ENCODE measurements around the gene CFAP65. TPM values are rescaled to one million over a fixed set of nuclear protein-coding genes. Genes with fewer than 3 reads are reported as not detected.

The CFAP65 gene
- total and polyA plus RNA-seq, 2 donors: 0.05 to 0.27 TPM

DNA sequence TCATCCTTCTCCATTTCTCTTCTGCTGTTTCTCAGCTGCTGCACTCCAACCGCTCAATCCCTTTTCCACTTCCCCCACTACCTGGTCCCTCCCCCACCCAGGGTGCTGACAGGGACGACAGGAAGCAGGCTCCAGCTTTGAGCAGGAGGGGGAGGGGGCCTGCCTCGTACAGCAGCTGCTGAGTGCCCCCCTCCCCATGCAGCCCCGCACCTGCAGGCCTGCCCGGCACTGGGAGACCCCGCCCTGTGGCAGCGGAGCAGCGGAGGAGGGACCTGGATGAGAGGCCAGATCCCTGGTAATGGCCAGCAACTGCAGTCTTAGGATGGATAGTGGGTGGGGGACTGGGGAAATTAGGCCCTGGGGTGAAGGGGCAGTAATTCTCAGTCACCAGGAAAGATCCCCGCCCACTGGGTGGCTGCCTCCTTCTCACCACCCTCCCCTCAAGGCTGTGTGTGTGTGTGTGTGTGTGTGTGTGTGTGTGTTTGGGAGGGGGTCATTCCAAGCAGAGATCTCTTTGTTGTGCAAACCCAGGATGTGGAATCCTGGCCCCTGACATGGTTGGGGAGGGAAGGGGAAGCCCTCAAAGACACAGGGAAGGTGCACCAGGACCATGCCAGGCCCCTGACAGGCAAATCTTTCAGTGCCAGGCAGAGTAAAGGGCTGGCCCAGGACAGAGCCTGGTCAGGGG, 41.3 kb downstream of the CFAP65 start:
- Histone ChIP-seq H3K36me3 (ENCODE audit: control insufficient read depth in 2 of 2, insufficient read depth in 2 of 2, low read length in 1 of 2) (no peaks in the 10 kb centered on the region), H3K27ac (ENCODE audit: low read depth in 1 of 2, low read length in 1 of 2) (no peak overlapping the region), H3K4me3 (ENCODE audit: low read length in 2 of 2) (no peak overlapping the region), H3K27me3 (ENCODE audit: control insufficient read depth in 2 of 2, insufficient read depth in 1 of 2, low read length in 1 of 2) (peaks cover 77 to 97% of the 10 kb centered on the region in 2 donors), H3K4me1 (ENCODE audit: control insufficient read depth in 2 of 2, insufficient read depth in 2 of 2, low read length in 2 of 2) (peaks cover 13 to 18% of the 10 kb centered on the region in 2 donors), H3K9me3 (ENCODE audit: control insufficient read depth in 2 of 2, insufficient read depth in 1 of 2, low read length in 1 of 2) (peaks cover 0 to under 1% of the 10 kb centered on the region in 2 donors)
- 14% methylated on average over 9 of the region's 9 CpGs for WGBS
- DNase-seq (ENCODE audit: low read depth in 6 of 9, low spot score in 9 of 9): peak in 3 of 9 donors; percentile 6 to 36 (median 21)

DNA sequence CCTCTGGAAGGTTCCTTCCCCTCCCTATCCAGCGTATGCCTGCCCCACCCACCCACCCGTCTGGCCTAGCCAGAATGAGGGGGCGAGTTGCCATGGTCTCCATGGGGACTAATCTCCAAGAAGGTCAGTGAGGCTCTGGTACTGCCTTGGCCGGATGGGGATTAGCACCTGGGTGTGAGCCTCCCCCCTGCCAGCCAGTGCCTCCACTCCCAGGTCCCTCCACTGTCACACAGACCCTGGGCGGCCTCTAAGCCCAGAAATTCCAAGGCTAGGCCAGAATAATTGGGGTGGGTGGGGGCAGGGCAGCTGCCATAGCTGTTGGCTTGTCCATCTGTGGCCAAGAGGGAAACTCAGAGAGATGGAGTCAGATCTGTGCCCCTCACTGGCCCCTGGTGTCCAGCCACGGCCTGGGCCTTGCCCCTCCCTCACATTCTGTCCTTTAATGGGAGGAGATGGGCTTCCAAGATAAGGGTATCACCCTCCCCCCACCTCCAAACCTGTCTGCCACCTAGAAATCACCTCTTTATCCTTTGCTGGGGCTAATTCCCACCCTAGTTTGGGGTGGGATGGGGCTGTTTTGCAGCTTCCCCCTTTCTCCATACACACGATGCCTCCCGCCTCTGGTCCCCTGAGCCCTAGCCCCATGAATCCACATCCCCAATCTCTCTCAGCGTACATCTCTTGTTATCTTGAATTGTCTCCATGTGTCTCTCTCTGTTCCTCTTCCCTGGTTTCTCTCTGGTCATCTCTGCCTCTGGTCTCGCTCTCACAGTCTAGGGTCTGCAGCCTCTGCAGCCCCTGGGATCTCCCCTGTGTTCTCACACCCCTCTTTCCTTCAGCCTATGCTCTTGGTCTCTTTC, 42.1 kb downstream of the CFAP65 start:
- H3K4me3 ChIP-seq (ENCODE audit: low read length in 2 of 2): no peak overlapping the region
- H3K36me3 ChIP-seq (ENCODE audit: control insufficient read depth in 2 of 2, insufficient read depth in 2 of 2, low read length in 1 of 2): no peaks in the 10 kb centered on the region
- no peak overlapping the region for H3K27ac ChIP-seq (ENCODE audit: low read depth in 1 of 2, low read length in 1 of 2)
- peaks cover 13 to 18% of the 10 kb centered on the region in 2 donors for H3K4me1 ChIP-seq (ENCODE audit: control insufficient read depth in 2 of 2, insufficient read depth in 2 of 2, low read length in 2 of 2)
- H3K27me3 ChIP-seq (ENCODE audit: control insufficient read depth in 2 of 2, insufficient read depth in 1 of 2, low read length in 1 of 2): peaks cover 81 to 99% of the 10 kb centered on the region in 2 donors
- 63% methylated on average over 10 of the region's 10 CpGs for WGBS
- DNase-seq (ENCODE audit: low read depth in 6 of 9, low spot score in 9 of 9): no peak
- peaks cover 0 to 3% of the 10 kb centered on the region in 2 donors for H3K9me3 ChIP-seq (ENCODE audit: control insufficient read depth in 2 of 2, insufficient read depth in 1 of 2, low read length in 1 of 2)

DNA sequence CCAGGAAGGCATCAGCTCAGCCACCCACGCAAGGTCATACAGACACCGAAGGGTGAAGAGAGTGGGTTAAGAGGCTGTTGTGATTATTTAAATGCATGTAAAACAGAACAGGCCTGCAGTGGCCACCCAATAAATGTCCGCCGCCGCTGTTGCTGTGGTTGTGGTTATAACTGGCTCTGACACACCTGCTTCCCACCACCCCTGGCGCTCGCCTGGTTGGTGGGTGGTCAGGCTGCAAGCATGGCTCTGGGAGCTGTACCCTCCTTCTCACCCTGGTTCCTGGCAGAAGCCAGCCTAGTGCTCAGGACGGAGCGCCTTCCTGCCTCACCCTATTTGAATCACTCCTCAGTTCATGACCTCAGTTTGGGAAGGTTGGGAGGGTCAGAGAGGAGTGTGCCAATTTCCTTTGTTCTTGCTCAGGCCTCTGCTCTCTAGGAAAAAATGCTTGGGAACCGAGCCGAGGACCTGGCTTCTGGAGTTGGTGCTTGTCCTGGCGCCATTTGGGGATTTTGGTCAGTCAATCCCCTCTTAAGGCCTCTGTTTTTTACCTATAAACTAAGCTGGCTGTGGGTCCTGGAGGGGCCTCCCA, 42.8 kb downstream of the CFAP65 start:
- Histone ChIP-seq H3K9me3 (ENCODE audit: control insufficient read depth in 2 of 2, insufficient read depth in 1 of 2, low read length in 1 of 2) (peaks cover 0 to 3% of the 10 kb centered on the region in 2 donors), H3K4me1 (ENCODE audit: control insufficient read depth in 2 of 2, insufficient read depth in 2 of 2, low read length in 2 of 2) (peaks cover 13 to 20% of the 10 kb centered on the region in 2 donors), H3K27ac (ENCODE audit: low read depth in 1 of 2, low read length in 1 of 2) (no peak overlapping the region), H3K27me3 (ENCODE audit: control insufficient read depth in 2 of 2, insufficient read depth in 1 of 2, low read length in 1 of 2) (peaks cover 82 to 99% of the 10 kb centered on the region in 2 donors), H3K36me3 (ENCODE audit: control insufficient read depth in 2 of 2, insufficient read depth in 2 of 2, low read length in 1 of 2) (no peaks in the 10 kb centered on the region), H3K4me3 (ENCODE audit: low read length in 2 of 2) (no peak overlapping the region)
- no peak for DNase-seq (ENCODE audit: low read depth in 6 of 9, low spot score in 9 of 9)
- WGBS: 42% methylated on average over 12 of the region's 12 CpGs

DNA sequence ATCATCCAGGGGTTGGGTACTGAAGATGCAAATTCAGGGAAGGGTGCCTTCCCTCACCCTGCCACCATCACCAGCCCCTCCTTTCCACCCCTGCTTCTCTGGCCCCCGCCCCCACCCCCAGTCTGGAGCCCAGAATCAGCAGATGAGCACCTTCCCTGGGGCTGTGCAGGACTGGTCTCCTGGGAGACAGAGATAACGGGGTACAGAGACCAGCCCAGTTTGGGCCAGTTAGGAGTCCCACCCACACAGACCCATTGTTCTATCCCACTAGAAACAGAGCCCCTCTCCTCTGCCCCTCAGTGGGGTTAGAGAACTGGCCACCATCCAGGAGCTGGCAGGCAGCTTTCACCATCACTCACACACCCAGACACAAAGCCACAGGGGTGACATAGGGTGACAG, 43.6 kb downstream of the CFAP65 start:
- H3K27me3 ChIP-seq (ENCODE audit: control insufficient read depth in 2 of 2, insufficient read depth in 1 of 2, low read length in 1 of 2): peaks cover 82 to 99% of the 10 kb centered on the region in 2 donors
- WGBS: 57% methylated on average over 2 of the region's 2 CpGs
- DNase-seq (ENCODE audit: low read depth in 6 of 9, low spot score in 9 of 9): no peak
- peaks cover 13 to 20% of the 10 kb centered on the region in 2 donors for H3K4me1 ChIP-seq (ENCODE audit: control insufficient read depth in 2 of 2, insufficient read depth in 2 of 2, low read length in 2 of 2)
- H3K27ac ChIP-seq (ENCODE audit: low read depth in 1 of 2, low read length in 1 of 2): no peak overlapping the region
- peaks cover 0 to 3% of the 10 kb centered on the region in 2 donors for H3K9me3 ChIP-seq (ENCODE audit: control insufficient read depth in 2 of 2, insufficient read depth in 1 of 2, low read length in 1 of 2)
- H3K36me3 ChIP-seq (ENCODE audit: control insufficient read depth in 2 of 2, insufficient read depth in 2 of 2, low read length in 1 of 2): no peaks in the 10 kb centered on the region
- H3K4me3 ChIP-seq (ENCODE audit: low read length in 2 of 2): no peak overlapping the region

DNA sequence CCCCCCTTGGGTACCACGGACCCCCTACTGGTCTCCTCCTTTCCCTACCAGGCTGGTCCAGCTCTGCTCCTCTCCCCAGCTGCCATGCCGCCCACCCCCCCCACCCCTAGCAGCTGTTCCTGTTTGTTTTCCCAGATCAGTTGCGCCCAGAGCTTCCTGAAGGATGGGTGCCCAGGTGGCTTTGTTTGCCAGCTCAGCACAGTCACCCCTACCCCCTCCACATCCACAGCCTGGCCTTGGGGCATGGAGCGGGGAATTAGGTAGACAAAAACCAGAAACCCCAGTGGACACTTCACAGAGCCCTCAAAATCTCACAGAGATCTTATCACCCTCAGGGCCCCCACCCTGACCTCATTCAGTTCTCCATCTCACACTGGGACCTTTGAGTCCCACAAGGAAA, 44.4 kb downstream of the CFAP65 start:
- WGBS: 56% methylated on average over 4 of the region's 4 CpGs
- H3K27me3 ChIP-seq (ENCODE audit: control insufficient read depth in 2 of 2, insufficient read depth in 1 of 2, low read length in 1 of 2): peaks cover 82 to 99% of the 10 kb centered on the region in 2 donors
- no peak overlapping the region for H3K4me3 ChIP-seq (ENCODE audit: low read length in 2 of 2)
- peaks cover 12 to 14% of the 10 kb centered on the region in 2 donors for H3K4me1 ChIP-seq (ENCODE audit: control insufficient read depth in 2 of 2, insufficient read depth in 2 of 2, low read length in 2 of 2)
- DNase-seq (ENCODE audit: low read depth in 6 of 9, low spot score in 9 of 9): no peak
- H3K9me3 ChIP-seq (ENCODE audit: control insufficient read depth in 2 of 2, insufficient read depth in 1 of 2, low read length in 1 of 2): peaks cover 0 to 3% of the 10 kb centered on the region in 2 donors
- no peaks in the 10 kb centered on the region for H3K36me3 ChIP-seq (ENCODE audit: control insufficient read depth in 2 of 2, insufficient read depth in 2 of 2, low read length in 1 of 2)
- H3K27ac ChIP-seq (ENCODE audit: low read depth in 1 of 2, low read length in 1 of 2): no peak overlapping the region

DNA sequence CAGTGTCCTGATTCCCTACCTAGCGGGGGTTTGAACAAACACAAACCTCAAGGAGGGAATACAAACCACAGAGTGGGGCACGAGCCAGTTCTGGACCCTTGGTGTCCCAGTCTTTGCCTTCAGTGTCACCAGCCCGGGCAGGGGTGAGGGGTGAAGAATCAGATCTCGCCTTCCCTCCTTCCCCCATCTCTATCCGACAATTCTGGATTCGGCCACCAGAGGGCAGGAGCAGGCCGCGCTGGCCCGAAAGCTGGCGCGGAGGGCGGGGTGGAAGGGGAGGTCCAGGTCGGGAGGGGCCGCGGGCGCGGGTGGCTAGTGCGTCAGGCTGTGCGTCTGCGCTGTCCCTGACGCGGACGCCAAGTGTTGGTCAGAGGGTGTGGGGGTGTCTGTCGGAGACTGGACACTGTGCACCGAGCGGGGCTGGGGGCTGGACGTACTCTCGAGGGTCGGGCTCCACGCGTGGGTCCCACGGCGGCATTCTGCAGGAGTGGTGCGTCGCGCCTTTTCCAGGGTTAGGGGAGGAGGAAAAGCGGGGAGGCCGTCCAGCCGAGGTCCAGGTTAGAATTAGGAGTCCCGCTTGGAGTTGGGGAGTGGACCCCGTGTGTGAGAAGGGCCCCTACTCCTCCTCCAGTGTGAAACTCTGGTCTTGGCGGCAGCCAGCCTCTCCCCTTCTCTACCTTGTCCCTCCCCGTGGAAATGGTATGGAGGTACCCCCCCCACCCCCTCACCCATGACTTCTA, 45.2 kb downstream of the CFAP65 start:
- DNase-seq (ENCODE audit: low read depth in 6 of 9, low spot score in 9 of 9): peak in 5 of 9 donors; percentile 37 to 62 (median 47)

DNA sequence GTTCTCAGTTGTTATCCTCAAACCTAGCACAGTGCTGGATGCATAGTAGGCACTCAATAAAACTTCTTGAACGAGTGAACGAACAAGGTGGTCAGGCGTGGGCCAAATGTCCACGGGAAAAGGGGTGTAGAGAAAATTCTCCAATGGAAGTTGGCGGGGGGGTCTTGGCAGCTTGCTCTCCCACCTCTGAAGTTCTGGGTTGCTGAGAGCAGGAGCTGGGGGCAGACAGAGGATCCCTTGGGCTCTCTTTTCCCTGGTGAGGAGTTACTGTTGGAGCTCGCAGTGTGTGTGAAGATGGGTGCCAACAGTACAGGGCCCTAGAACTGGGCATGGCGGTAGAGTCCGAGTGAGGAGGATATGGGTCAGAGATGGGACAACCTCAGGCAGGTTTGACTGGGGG, 45.8 kb downstream of the CFAP65 start:
- Histone ChIP-seq H3K9me3 (ENCODE audit: control insufficient read depth in 2 of 2, insufficient read depth in 1 of 2, low read length in 1 of 2) (peaks cover 0 to 3% of the 10 kb centered on the region in 2 donors), H3K27me3 (ENCODE audit: control insufficient read depth in 2 of 2, insufficient read depth in 1 of 2, low read length in 1 of 2) (peaks cover 80 to 99% of the 10 kb centered on the region in 2 donors), H3K36me3 (ENCODE audit: control insufficient read depth in 2 of 2, insufficient read depth in 2 of 2, low read length in 1 of 2) (no peaks in the 10 kb centered on the region), H3K4me3 (ENCODE audit: low read length in 2 of 2) (no peak overlapping the region), H3K4me1 (ENCODE audit: control insufficient read depth in 2 of 2, insufficient read depth in 2 of 2, low read length in 2 of 2) (peaks cover 5 to 12% of the 10 kb centered on the region in 2 donors), H3K27ac (ENCODE audit: low read depth in 1 of 2, low read length in 1 of 2) (no peak overlapping the region)
- DNase-seq (ENCODE audit: low read depth in 6 of 9, low spot score in 9 of 9): no peak
- whole genome bisulfite sequencing: 30% methylated on average over 8 of the region's 8 CpGs

More for the DNA sequence above, 45.2 kb downstream of the CFAP65 start:
- H3K36me3 ChIP-seq (ENCODE audit: control insufficient read depth in 2 of 2, insufficient read depth in 2 of 2, low read length in 1 of 2): no peaks in the 10 kb centered on the region
- peaks cover 0 to 3% of the 10 kb centered on the region in 2 donors for H3K9me3 ChIP-seq (ENCODE audit: control insufficient read depth in 2 of 2, insufficient read depth in 1 of 2, low read length in 1 of 2)
- WGBS: 9% methylated on average over 43 of the region's 43 CpGs
- no peak overlapping the region for H3K4me3 ChIP-seq (ENCODE audit: low read length in 2 of 2)
- H3K4me1 ChIP-seq (ENCODE audit: control insufficient read depth in 2 of 2, insufficient read depth in 2 of 2, low read length in 2 of 2): peaks cover 7 to 12% of the 10 kb centered on the region in 2 donors
- peaks cover 82 to 99% of the 10 kb centered on the region in 2 donors for H3K27me3 ChIP-seq (ENCODE audit: control insufficient read depth in 2 of 2, insufficient read depth in 1 of 2, low read length in 1 of 2)
- no peak overlapping the region for H3K27ac ChIP-seq (ENCODE audit: low read depth in 1 of 2, low read length in 1 of 2)

DNA sequence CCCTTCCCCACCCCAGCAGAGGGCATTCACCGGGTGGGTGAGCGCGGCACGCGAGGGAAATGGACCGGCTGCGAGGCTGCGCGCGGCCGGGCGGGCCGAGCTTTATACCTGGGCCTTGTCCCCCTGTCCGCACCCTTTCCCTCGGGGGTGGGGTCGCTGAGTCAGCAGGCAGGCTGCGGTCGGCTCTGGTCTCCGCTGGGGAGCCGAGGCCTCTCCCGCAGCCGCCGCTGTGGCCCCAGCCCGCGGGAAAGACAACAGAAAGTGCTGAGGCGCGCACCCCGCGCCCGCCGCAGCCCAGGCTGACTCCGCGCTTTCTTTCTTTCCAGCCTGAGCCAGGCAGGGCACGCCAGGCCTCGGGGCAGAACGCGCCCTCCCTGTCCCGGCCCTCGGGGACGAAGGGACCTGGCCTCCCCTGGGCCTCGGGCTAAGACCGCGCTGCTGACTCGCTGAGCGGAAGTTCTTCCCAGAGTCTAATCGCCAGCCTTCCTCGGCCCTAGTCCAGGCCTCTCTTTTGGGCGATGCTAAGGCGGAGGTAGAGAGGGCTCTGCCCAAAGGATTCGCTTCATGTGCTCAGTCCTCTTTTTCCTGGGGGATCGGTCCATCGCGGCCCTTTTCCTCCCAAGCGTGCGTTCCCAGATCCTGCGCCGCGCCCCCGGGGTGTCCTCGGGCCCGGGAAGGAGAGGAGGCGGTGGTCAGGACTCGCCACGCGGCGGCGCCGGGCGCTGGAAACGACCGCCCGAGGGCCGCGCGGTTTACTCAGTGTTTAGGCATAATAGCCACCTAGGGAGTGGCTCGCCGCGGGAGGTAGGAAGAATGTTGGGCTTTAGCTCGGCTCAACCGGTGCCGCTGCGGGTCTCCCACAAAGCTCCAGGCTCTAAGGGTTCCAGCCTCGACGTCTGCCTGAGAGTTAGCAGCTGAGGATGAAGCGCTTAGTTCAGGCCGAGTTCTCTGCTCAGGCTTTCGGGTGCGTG, 47.7 kb downstream of the CFAP65 start, which contains the start of gene CRYBA2:
Gene CRYBA2, minus strand, starts transcription at position 78 of the 971 bp plus-strand sequence. CDS start 246 bp downstream, outside the sequence.
- H3K27me3 ChIP-seq (ENCODE audit: control insufficient read depth in 2 of 2, insufficient read depth in 1 of 2, low read length in 1 of 2): peaks cover 73 to 100% of the 10 kb centered on the region in 2 donors
- DNase-seq (ENCODE audit: low read depth in 6 of 9, low spot score in 9 of 9): no peak
- H3K9me3 ChIP-seq (ENCODE audit: control insufficient read depth in 2 of 2, insufficient read depth in 1 of 2, low read length in 1 of 2): peaks cover 0 to 3% of the 10 kb centered on the region in 2 donors
- H3K4me1 ChIP-seq (ENCODE audit: control insufficient read depth in 2 of 2, insufficient read depth in 2 of 2, low read length in 2 of 2): peaks cover 0 to 5% of the 10 kb centered on the region in 2 donors
- peak within 1 kb of the TSS in 1 of 2 donors; percentile 7 for H3K4me3 ChIP-seq (ENCODE audit: low read length in 2 of 2)
- H3K36me3 ChIP-seq (ENCODE audit: control insufficient read depth in 2 of 2, insufficient read depth in 2 of 2, low read length in 1 of 2): no peaks in the 10 kb centered on the region
- no peak within 1 kb of the TSS for H3K27ac ChIP-seq (ENCODE audit: low read depth in 1 of 2, low read length in 1 of 2)
- WGBS: 3% methylated on average over 88 of the region's 88 CpGs
